Stimulated activated CD8-positive, alpha-beta memory T cell treated with anti-CD3 and anti-CD28 coated beads, Interleukin-2, amount 100 ng/mL, for 1 hour (primary cell): ENCODE data around the gene KCNN2.

Experiments used
- DNase-seq, 2 donors: peaks; one replicate each; pipeline ENCODE4 v3.0.0-alpha.2; 2020; ENCODE audit warnings: low read depth in 2 of 2

The KCNN2 gene

GRCh38 chr5:114362197-114362976 lies 517 bp downstream of the KCNN2 start:
- DNase-seq, result no peak

GRCh38 chr5:114362977-114363761 lies 1.3 kb downstream of the KCNN2 start:
- no peak for DNase-seq

- DNase-seq, result no peak
These were observed 2.0 kb downstream of the KCNN2 start for GRCh38 chr5:114363837-114364236.

- DNase-seq, result no peak
These were observed 5.2 kb downstream of the KCNN2 start for GRCh38 chr5:114367029-114367428.

GRCh38 chr5:114369680-114370417 lies 8.0 kb downstream of the KCNN2 start:
- DNase-seq, result no peak

- DNase-seq, result no peak
These were observed 15.4 kb downstream of the KCNN2 start for GRCh38 chr5:114377050-114377844.

- DNase-seq, result no peak
These were observed 16.1 kb downstream of the KCNN2 start for GRCh38 chr5:114377946-114378345.

GRCh38 chr5:114380721-114381120 lies 18.9 kb downstream of the KCNN2 start:
- no peak for DNase-seq

- no peak for DNase-seq
These were observed 25.6 kb downstream of the KCNN2 start for GRCh38 chr5:114387433-114387832.

GRCh38 chr5:114390431-114390830 lies 28.6 kb downstream of the KCNN2 start:
- DNase-seq, result no peak

GRCh38 chr5:114391321-114391720 lies 29.5 kb downstream of the KCNN2 start:
- DNase-seq, result no peak

GRCh38 chr5:114393159-114393558 lies 31.3 kb downstream of the KCNN2 start:
- DNase-seq, result no peak

GRCh38 chr5:114402206-114402605 lies 40.3 kb downstream of the KCNN2 start:
- DNase-seq, result no peak

GRCh38 chr5:114407783-114408182 lies 45.9 kb downstream of the KCNN2 start:
- no peak for DNase-seq

- DNase-seq, result no peak
These were observed 47.0 kb downstream of the KCNN2 start for GRCh38 chr5:114408847-114409246.

GRCh38 chr5:114411380-114411931 lies 49.6 kb downstream of the KCNN2 start:
- DNase-seq, result no peak

GRCh38 chr5:114412510-114413171 lies 50.8 kb downstream of the KCNN2 start:
- DNase-seq, result no peak

- no peak for DNase-seq
These were observed 53.9 kb downstream of the KCNN2 start for GRCh38 chr5:114415760-114416159.

GRCh38 chr5:114416254-114416653 lies 54.4 kb downstream of the KCNN2 start:
- DNase-seq, result no peak

GRCh38 chr5:114417519-114417918 lies 55.6 kb downstream of the KCNN2 start:
- no peak for DNase-seq
